ENCODE results near the gene TSC2. TPM values are rescaled to one million over a fixed set of nuclear protein-coding genes. Genes with fewer than 3 reads are reported as not detected.
A peak's percentile ranks its signal among the peaks of the same experiment; 100 is the strongest.
"Not testable (repeated sequence)": the region's sequence is repeated elsewhere in the genome, so short reads cannot be mapped to it uniquely, and the experiment has no call there.

Gene TSC2
- total RNA-seq, 2 donors from 2014 or later, result 42.4 to 43.2 TPM

DNA sequence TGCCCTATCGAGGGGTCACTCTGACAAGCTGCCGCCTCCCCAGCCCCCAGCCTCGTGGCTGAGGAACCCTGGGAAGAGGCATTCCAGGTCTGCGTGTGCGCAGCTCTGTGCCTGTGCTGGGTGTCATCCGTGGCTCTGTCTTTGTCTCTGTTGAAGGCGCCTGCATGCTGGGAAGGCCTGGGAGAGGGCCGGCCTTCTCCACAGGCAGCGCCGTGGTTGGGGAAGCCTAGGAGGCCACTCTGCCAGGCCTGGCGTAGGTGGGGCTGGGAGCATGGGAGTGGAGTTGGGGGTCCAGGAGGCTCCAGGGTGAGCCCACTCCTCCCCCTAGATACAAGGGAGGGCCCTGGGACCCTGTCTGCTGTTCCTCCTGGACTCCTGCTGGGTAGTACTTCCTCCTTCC lies 17.7 kb upstream of the TSC2 start:
- Histone ChIP-seq H3K4me3 (peak overlapping the region; percentile 30 to 74), H3K27me3 (no peaks in the 10 kb centered on the region), H3K4me1 (peaks cover 0 to 68% of the 10 kb centered on the region in 2 donors), H3K27ac (peak overlapping the region; percentile 84 to 85), H3K36me3 (peaks cover 11% of the 10 kb centered on the region), H3K9me3 (no peaks in the 10 kb centered on the region)
- DNase-seq (ENCODE audit: low spot score), result no peak
- TF ChIP-seq, protein P1, sequence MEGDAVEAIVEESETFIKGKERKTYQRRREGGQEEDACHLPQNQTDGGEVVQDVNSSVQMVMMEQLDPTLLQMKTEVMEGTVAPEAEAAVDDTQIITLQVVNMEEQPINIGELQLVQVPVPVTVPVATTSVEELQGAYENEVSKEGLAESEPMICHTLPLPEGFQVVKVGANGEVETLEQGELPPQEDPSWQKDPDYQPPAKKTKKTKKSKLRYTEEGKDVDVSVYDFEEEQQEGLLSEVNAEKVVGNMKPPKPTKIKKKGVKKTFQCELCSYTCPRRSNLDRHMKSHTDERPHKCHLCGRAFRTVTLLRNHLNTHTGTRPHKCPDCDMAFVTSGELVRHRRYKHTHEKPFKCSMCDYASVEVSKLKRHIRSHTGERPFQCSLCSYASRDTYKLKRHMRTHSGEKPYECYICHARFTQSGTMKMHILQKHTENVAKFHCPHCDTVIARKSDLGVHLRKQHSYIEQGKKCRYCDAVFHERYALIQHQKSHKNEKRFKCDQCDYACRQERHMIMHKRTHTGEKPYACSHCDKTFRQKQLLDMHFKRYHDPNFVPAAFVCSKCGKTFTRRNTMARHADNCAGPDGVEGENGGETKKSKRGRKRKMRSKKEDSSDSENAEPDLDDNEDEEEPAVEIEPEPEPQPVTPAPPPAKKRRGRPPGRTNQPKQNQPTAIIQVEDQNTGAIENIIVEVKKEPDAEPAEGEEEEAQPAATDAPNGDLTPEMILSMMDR (IDR thresholded peaks at IDR 0.05), result no peak

DNA sequence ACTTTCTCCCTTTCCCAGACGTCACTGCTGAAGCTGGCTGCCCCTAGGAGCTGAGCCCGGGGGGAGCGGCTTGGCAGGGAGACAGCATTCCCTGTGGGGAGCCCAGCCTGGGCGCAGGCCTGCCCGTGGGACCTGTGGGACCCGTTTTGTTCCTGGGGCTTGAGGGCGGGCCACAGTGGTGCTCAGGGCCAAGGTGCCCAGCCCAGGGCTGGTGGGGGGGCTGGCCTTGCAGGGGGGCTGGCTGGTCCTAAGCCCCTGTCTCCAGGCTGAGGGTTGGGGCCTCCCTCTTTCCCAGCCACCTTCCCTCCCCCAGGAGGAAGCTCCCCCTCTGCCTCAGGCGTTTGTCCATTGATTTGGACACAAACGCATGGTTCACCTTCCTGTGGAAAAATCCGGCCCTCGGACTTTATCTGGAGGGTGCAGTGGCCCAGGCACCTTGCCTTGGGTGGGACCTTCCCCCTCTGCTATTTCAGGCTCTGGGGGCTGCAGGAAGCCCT lies 16.7 kb upstream of the TSC2 start:
- no peaks in the 10 kb centered on the region for H3K9me3 ChIP-seq
- H3K4me1 ChIP-seq, result peaks cover 0 to 70% of the 10 kb centered on the region in 2 donors
- TF ChIP-seq, protein P1 (IDR thresholded peaks at IDR 0.05), result no peak
- H3K27me3 ChIP-seq, result no peaks in the 10 kb centered on the region
- peak overlapping the region; percentile 30 to 74 for H3K4me3 ChIP-seq
- peaks cover 21% of the 10 kb centered on the region for H3K36me3 ChIP-seq
- no peak for DNase-seq (ENCODE audit: low spot score)
- H3K27ac ChIP-seq, result peak overlapping the region; percentile 84 to 85

DNA sequence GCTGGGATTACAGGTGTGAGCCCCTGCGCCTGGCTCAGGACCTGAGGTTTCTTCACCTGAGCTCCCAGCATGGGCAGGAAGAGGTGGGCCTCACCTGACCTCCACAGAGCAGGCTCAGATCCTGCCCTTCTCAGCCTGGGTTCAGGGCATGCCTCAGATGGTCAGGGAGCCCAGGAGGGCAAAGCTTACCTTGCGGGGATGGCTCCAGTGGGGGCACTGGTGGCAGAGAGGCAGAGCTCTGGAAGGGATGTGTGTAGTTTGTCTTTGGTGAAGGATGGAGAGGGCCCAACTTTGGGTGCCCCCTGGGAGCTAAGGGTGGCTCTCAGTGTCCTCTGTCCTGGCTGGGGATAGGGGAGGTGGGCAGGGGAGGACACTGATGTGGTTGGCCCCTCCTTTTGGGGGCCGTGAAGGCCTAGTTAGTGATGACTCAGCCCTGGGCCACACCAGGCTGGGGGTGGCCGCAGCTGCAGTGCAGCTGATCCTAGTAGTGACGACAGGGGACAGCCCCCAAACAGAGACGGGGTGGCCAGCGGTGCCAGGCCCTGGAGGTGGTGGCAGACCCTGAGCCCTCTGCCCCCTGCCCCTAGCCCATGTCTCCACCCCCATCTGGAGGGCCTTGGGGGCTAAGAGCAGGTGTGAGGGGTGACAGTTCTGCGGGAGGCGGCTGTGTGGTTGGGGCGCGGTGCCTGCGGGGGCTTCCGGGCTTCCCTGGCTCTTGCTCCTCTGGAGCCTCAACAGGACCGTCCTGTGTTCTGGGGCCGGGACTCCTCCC lies 15.3 kb upstream of the TSC2 start:
- Histone ChIP-seq H3K9me3 (no peaks in the 10 kb centered on the region), H3K4me3 (peak overlapping the region; percentile 3 to 50), H3K27ac (peak overlapping the region; percentile 84 to 85), H3K36me3 (peaks cover 34% of the 10 kb centered on the region), H3K4me1 (peaks cover 0 to 73% of the 10 kb centered on the region in 2 donors), H3K27me3 (no peaks in the 10 kb centered on the region)
- DNase-seq (ENCODE audit: low spot score), result no peak
- TF ChIP-seq, protein P1 (IDR thresholded peaks at IDR 0.05), result no peak

GRCh38 chr16:2033057-2033908 lies 14.5 kb upstream of the TSC2 start:
- Histone ChIP-seq H3K4me1 (peaks cover 0 to 73% of the 10 kb centered on the region in 2 donors), H3K27ac (peak overlapping the region; percentile 84 to 85), H3K9me3 (no peaks in the 10 kb centered on the region), H3K27me3 (no peaks in the 10 kb centered on the region), H3K36me3 (peaks cover 42% of the 10 kb centered on the region), H3K4me3 (peak overlapping the region; percentile 47 to 50)
- DNase-seq (ENCODE audit: low spot score), result peak; percentile 79
- TF ChIP-seq, protein P1 (IDR thresholded peaks at IDR 0.05), result no peak

DNA sequence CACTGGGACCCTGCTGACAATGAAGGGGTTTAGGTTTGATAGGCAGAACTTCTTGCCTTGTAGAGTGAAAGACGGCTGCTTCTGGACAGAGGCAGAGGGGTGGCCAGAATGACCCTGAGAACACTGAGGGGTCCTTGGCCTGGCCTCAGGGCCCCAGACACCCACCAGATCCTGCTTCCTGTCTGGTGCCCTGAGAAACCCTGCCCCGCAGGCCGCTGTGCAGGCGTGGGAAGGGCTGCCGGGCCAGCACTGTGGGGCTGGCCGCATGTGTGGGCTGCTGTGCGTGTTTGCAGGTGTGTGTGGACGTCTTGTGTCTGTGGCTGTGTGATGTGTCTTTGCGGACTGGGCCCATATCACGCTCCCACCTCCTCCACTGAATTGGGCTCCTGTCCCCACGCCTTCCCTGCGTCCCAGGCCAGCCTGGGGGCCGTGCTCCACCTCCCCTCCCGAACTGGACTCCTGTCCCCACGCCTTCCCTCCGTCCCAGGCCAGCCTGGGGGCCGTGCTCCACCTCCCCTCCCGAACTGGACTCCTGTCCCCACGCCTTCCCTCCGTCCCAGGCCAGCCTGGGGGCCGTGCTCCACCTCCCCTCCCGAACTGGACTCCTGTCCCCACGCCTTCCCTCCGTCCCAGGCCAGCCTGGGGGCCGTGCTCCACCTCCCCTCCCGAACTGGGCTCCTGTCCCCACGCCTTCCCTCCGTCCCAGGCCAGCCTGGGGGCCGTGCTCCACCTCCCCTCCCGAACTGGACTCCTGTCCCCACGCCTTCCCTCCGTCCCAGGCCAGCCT lies 13.7 kb upstream of the TSC2 start:
- DNase-seq (ENCODE audit: low spot score); H3K9me3 ChIP-seq; H3K27me3 ChIP-seq: not testable (repeated sequence)
- Histone ChIP-seq H3K4me1 (peaks cover 0 to 73% of the 10 kb centered on the region in 2 donors), H3K4me3 (peak overlapping the region; percentile 47 to 50), H3K27ac (peak overlapping the region; percentile 84 to 85), H3K36me3 (peaks cover 50% of the 10 kb centered on the region)

Measured in right atrium auricular region (tissue), 2 donors.